ENCODE results near the gene KNSTRN. TPM values are rescaled to one million over a fixed set of nuclear protein-coding genes. Genes with fewer than 3 reads are reported as not detected.

Gene KNSTRN
- total RNA-seq (ENCODE audit: low replicate concordance): 129 and 152 TPM in 2 replicates

- H3K36me3 ChIP-seq: peaks cover 15% of the 10 kb centered on the region
- Mint-ChIP-seq H3K4me1 (peaks cover 24% of the 10 kb centered on the region), H3K27ac (peak within 1 kb of the TSS; percentile 77), H3K4me3 (peak within 1 kb of the TSS; percentile 99), H3K36me3 (peaks cover 21% of the 10 kb centered on the region), H3K27me3 (ENCODE audit: insufficient read depth, low read depth) (peaks cover 4% of the 10 kb centered on the region), H3K9me3 (no peaks in the 10 kb centered on the region)
- no peaks in the 10 kb centered on the region for H3K27me3 ChIP-seq
- H3K4me3 ChIP-seq: peak within 1 kb of the TSS; percentile 88
- TF ChIP-seq EZH2phosphoT487 (IDR thresholded peaks at IDR 0.05) (no peak), CTCF (IDR thresholded peaks at IDR 0.05) (no peak), EZH2 (IDR thresholded peaks at IDR 0.05) (peak; percentile 12)
- H3F3A ChIP-seq (ENCODE audit: low read depth): no peaks in the 10 kb centered on the region
- peaks cover 14% of the 10 kb centered on the region for H4K20me1 ChIP-seq (ENCODE audit: low read depth)
- peaks cover 32% of the 10 kb centered on the region for H3K79me2 ChIP-seq (ENCODE audit: low read depth)
- H3K4me2 ChIP-seq: peak within 1 kb of the TSS; percentile 86
- no peaks in the 10 kb centered on the region for H3K9me3 ChIP-seq (ENCODE audit: low read depth)
- peak within 1 kb of the TSS; percentile 67 for H3K9ac ChIP-seq
- peak within 1 kb of the TSS; percentile 75 for H2AFZ ChIP-seq (replicated peaks)
- H3K27ac ChIP-seq: no peak within 1 kb of the TSS
- peaks cover 14% of the 10 kb centered on the region for H3K4me1 ChIP-seq
- peak; percentile 96 for DNase-seq (ENCODE audit: low spot score)
Measured at GRCh38 chr15:40382580-40383456, at the start of gene KNSTRN. TSS of gene KNSTRN (plus strand) at chr15:40382721. CDS start at chr15:40382836, 115 bp downstream.

GRCh38 chr15:40333922-40334492, 48.5 kb upstream of the KNSTRN start:
- no peak for DNase-seq (ENCODE audit: low spot score)
- Histone ChIP-seq H3K9me3 (ENCODE audit: low read depth) (no peaks in the 10 kb centered on the region), H2AFZ (replicated peaks) (no peak overlapping the region), H3K4me1 (no peaks in the 10 kb centered on the region), H3K27ac (no peak overlapping the region), H3K4me2 (no peak overlapping the region), H3K36me3 (no peaks in the 10 kb centered on the region), H3K4me3 (no peak overlapping the region), H3K79me2 (ENCODE audit: low read depth) (no peaks in the 10 kb centered on the region), H3K27me3 (peaks cover 18% of the 10 kb centered on the region), H3K9ac (no peak overlapping the region), H4K20me1 (ENCODE audit: low read depth) (no peaks in the 10 kb centered on the region), H3F3A (ENCODE audit: low read depth) (no peaks in the 10 kb centered on the region)
- no peaks in the 10 kb centered on the region for H3K36me3 Mint-ChIP-seq
- H3K9me3 Mint-ChIP-seq: no peaks in the 10 kb centered on the region
- peaks cover 35% of the 10 kb centered on the region for H3K4me1 Mint-ChIP-seq
- H3K27ac Mint-ChIP-seq: no peak overlapping the region
- H3K27me3 Mint-ChIP-seq (ENCODE audit: insufficient read depth, low read depth): peaks cover 3% of the 10 kb centered on the region
- no peak overlapping the region for H3K4me3 Mint-ChIP-seq
- no peak for TF ChIP-seq CTCF (IDR thresholded peaks at IDR 0.05)
- no peak for TF ChIP-seq EZH2 (IDR thresholded peaks at IDR 0.05)
- no peak for TF ChIP-seq EZH2phosphoT487 (IDR thresholded peaks at IDR 0.05)

- Histone ChIP-seq H4K20me1 (ENCODE audit: low read depth) (no peaks in the 10 kb centered on the region), H3K9me3 (ENCODE audit: low read depth) (no peaks in the 10 kb centered on the region), H3K4me2 (no peak overlapping the region), H3K27me3 (peaks cover 15% of the 10 kb centered on the region), H3K36me3 (no peaks in the 10 kb centered on the region), H2AFZ (replicated peaks) (no peak overlapping the region), H3K27ac (no peak overlapping the region), H3K9ac (no peak overlapping the region), H3K4me3 (no peak overlapping the region), H3F3A (ENCODE audit: low read depth) (no peaks in the 10 kb centered on the region), H3K79me2 (ENCODE audit: low read depth) (no peaks in the 10 kb centered on the region), H3K4me1 (no peaks in the 10 kb centered on the region)
- peaks cover 30% of the 10 kb centered on the region for H3K4me1 Mint-ChIP-seq
- no peak for TF ChIP-seq CTCF (IDR thresholded peaks at IDR 0.05)
- no peak overlapping the region for H3K27ac Mint-ChIP-seq
- no peak overlapping the region for H3K4me3 Mint-ChIP-seq
- no peak for DNase-seq (ENCODE audit: low spot score)
- no peaks in the 10 kb centered on the region for H3K36me3 Mint-ChIP-seq
- H3K9me3 Mint-ChIP-seq: no peaks in the 10 kb centered on the region
- peaks cover 3% of the 10 kb centered on the region for H3K27me3 Mint-ChIP-seq (ENCODE audit: insufficient read depth, low read depth)
Measured at GRCh38 chr15:40334541-40334940, 48.0 kb upstream of the KNSTRN start.
